ENCODE data around the gene POLE4.

DNA sequence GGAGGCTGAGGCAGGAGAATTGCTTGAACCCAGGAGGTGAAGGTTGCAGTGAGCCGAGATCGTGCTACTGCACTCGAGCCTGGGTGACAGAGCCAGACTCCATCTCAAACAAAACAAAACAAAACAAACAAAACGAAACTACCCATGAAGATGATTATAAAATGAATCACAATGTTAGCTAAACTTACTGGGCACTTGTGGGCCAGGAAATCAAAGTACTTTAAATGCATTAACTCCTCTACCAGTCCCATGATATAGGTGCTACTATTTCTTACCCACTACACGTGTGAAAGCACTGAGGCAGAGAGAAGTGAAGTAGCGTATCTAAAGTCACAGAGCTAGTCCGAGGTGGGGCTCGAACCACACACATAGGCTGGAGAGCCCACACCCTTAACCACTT is 53.6 kb downstream of the POLE4 start:
- no peak for TF ChIP-seq POLR2A (IDR thresholded peaks at IDR 0.05)
- TF ChIP-seq, protein P1, sequence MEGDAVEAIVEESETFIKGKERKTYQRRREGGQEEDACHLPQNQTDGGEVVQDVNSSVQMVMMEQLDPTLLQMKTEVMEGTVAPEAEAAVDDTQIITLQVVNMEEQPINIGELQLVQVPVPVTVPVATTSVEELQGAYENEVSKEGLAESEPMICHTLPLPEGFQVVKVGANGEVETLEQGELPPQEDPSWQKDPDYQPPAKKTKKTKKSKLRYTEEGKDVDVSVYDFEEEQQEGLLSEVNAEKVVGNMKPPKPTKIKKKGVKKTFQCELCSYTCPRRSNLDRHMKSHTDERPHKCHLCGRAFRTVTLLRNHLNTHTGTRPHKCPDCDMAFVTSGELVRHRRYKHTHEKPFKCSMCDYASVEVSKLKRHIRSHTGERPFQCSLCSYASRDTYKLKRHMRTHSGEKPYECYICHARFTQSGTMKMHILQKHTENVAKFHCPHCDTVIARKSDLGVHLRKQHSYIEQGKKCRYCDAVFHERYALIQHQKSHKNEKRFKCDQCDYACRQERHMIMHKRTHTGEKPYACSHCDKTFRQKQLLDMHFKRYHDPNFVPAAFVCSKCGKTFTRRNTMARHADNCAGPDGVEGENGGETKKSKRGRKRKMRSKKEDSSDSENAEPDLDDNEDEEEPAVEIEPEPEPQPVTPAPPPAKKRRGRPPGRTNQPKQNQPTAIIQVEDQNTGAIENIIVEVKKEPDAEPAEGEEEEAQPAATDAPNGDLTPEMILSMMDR (IDR thresholded peaks at IDR 0.05 in 4 of 5, conservative IDR thresholded peaks at IDR 0.05 in 1 of 5): no peak
